GM23338 (cell line): ENCODE results near the gene SCCPDH. TPM values are rescaled to one million over a fixed set of nuclear protein-coding genes. Genes with fewer than 3 reads are reported as not detected.

Experiments used
- ATAC-seq: fragments of 200-7000 bp; cut with Tn5 transposase; 3 replicates; pipeline ENCODE4 v1.9.1; 2020
- DNase-seq: peaks from one replicate; pipeline ENCODE4 v3.0.0-alpha.2; 2015; ENCODE audit warnings: low spot score
- H2AFZ ChIP-seq: fragments of 200-600 bp; sonication (generic); 2 replicates; pipeline ENCODE4 v1.8.0; 2016; ENCODE audit warnings: antibody characterized with exemption, mild to moderate bottlenecking, moderate library complexity
- H3F3A ChIP-seq: fragments of 200-600 bp; sonication (generic); replicated peaks from 2 replicates; pipeline ENCODE4 v1.8.0; 2017; ENCODE audit warnings: antibody characterized with exemption, mixed run types, low read depth
- H3K27ac ChIP-seq: fragments of 200-600 bp; sonication (generic); 2 replicates; pipeline ENCODE4 v1.6.1; 2016; ENCODE audit warnings: low read depth
- H3K27me3 ChIP-seq: fragments of 200-600 bp; sonication (generic); 2 replicates; pipeline ENCODE4 v1.8.0; 2016; ENCODE audit warnings: mild to moderate bottlenecking, mixed run types, moderate library complexity; ENCODE audit not compliant: insufficient read depth
- H3K36me3 ChIP-seq: fragments of 200-600 bp; sonication (generic); 2 replicates; pipeline ENCODE4 v1.8.0; 2016; ENCODE audit warnings: mild to moderate bottlenecking; ENCODE audit not compliant: insufficient read depth
- H3K4me1 ChIP-seq: fragments of 200-600 bp; sonication (generic); 2 replicates; pipeline ENCODE4 v1.8.0; 2016; ENCODE audit warnings: mild to moderate bottlenecking, moderate library complexity; ENCODE audit not compliant: insufficient read depth
- H3K4me2 ChIP-seq: fragments of 200-600 bp; sonication (generic); 2 replicates; pipeline ENCODE4 v1.7.1; 2017; ENCODE audit warnings: mixed run types
- H3K4me3 ChIP-seq: fragments of 200-600 bp; sonication (generic); 2 replicates; pipeline ENCODE4 v1.6.1; 2016; ENCODE audit warnings: mixed run types
- H3K79me2 ChIP-seq: fragments of 200-600 bp; sonication (generic); replicated peaks from 2 replicates; pipeline ENCODE4 v1.8.0; 2017; ENCODE audit warnings: mild to moderate bottlenecking; ENCODE audit not compliant: insufficient read depth
- H3K9me2 ChIP-seq: fragments of 200-600 bp; sonication (generic); 2 replicates; pipeline ENCODE4 v1.8.0; 2017; ENCODE audit not compliant: insufficient read depth
- H4K20me1 ChIP-seq: fragments of 200-600 bp; sonication (generic); replicated peaks from 2 replicates; pipeline ENCODE4 v1.8.0; 2017; ENCODE audit warnings: mild to moderate bottlenecking; ENCODE audit not compliant: insufficient read depth
- H3K27ac Mint-ChIP-seq: 2 replicates; pipeline ENCODE4 v1.8.0; 2020; ENCODE audit warnings: inconsistent platforms, mild to moderate bottlenecking, moderate library complexity, mixed read lengths
- H3K27me3 Mint-ChIP-seq: 3 replicates; pipeline ENCODE4 v1.8.0; 2022; ENCODE audit warnings: low read depth, mild to moderate bottlenecking, moderate library complexity, mixed read lengths, inconsistent platforms; ENCODE audit not compliant: insufficient read depth, poor library complexity
- H3K36me3 Mint-ChIP-seq: 3 replicates; pipeline ENCODE4 v1.8.0; 2021; ENCODE audit warnings: low read depth, mild to moderate bottlenecking, inconsistent platforms, moderate library complexity, mixed read lengths
- H3K4me1 Mint-ChIP-seq: 3 replicates; pipeline ENCODE4 v1.8.0; 2020; ENCODE audit warnings: mild to moderate bottlenecking, inconsistent platforms, mixed read lengths
- H3K4me3 Mint-ChIP-seq: 3 replicates; pipeline ENCODE4 v1.8.0; 2021; ENCODE audit warnings: moderate library complexity, mild to moderate bottlenecking, inconsistent platforms, mixed read lengths
- H3K9me3 Mint-ChIP-seq: 3 replicates; pipeline ENCODE4 v1.8.0; 2020; ENCODE audit warnings: moderate library complexity, mild to moderate bottlenecking, inconsistent platforms, mixed read lengths
- CREB1 ChIP-seq: fragments of 250-450 bp; sonication (Bioruptor Pico); IDR thresholded peaks from 2 replicates; pipeline ENCODE4 v1.5.0; 2020; ENCODE audit warnings: low read depth, mild to moderate bottlenecking, moderate library complexity
- EZH2 ChIP-seq: fragments of 200-600 bp; sonication (generic); IDR thresholded peaks from one replicate; pipeline ENCODE4 v1.8.0; 2017; ENCODE audit warnings: antibody characterized with exemption, mild to moderate bottlenecking, low read depth; ENCODE audit not compliant: unreplicated experiment
- EZH2phosphoT487 ChIP-seq: fragments of 200-600 bp; sonication (generic); IDR thresholded peaks from one replicate; pipeline ENCODE4 v1.8.1; 2018; ENCODE audit warnings: antibody characterized with exemption; ENCODE audit not compliant: unreplicated experiment
- JUNB ChIP-seq: IDR thresholded peaks from one replicate; pipeline ENCODE4 v1.6.1; 2016; ENCODE audit warnings: antibody characterized with exemption; ENCODE audit not compliant: unreplicated experiment
- NANOG ChIP-seq: IDR thresholded peaks from 2 replicates; pipeline ENCODE4 v1.6.1; 2016; ENCODE audit warnings: antibody characterized with exemption, borderline replicate concordance
- POLR2AphosphoS5 ChIP-seq: IDR thresholded peaks from 2 replicates; pipeline ENCODE4 v1.6.1; 2016; ENCODE audit warnings: antibody characterized with exemption, low read depth
- STAT1 ChIP-seq: IDR thresholded peaks from one replicate; pipeline ENCODE4 v1.6.1; 2016; ENCODE audit warnings: antibody characterized with exemption; ENCODE audit not compliant: unreplicated experiment
- ZNF114 ChIP-seq: fragments of 250-450 bp; sonication (Bioruptor Pico); IDR thresholded peaks from 2 replicates; pipeline ENCODE4 v1.5.0; 2020; ENCODE audit warnings: mild to moderate bottlenecking, moderate library complexity
- ZNF331 ChIP-seq: fragments of 250-450 bp; sonication (Bioruptor Pico); IDR thresholded peaks from 2 replicates; pipeline ENCODE4 v1.5.0; 2020; ENCODE audit warnings: low read depth, mild to moderate bottlenecking, moderate library complexity
- polyA plus RNA-seq: library from polyadenylated mRNA; unstranded; fragments of >200 nt; fragmentation: Nextera tagmentation; extraction: Ambion mirVana; gene quantifications from 2 replicates; pipeline ENCODE4 v1.2.1, GENCODE V29; 2016
- total RNA-seq: library from RNA; depleted of rRNA; stranded (reverse); fragments of >200 nt; shearing (Covaris generic); gene quantifications from 2 replicates; pipeline ENCODE4 v1.2.3, GENCODE V29; 2014
- TF ChIP-seq, protein P1 (sequence below): IDR thresholded peaks from one replicate; pipeline ENCODE4 v1.6.1; 2018; ENCODE audit warnings: antibody characterized with exemption; ENCODE audit not compliant: unreplicated experiment
- TF ChIP-seq, protein P2 (sequence below): IDR thresholded peaks from 2 replicates; pipeline ENCODE4 v1.6.1; 2016; ENCODE audit warnings: antibody characterized with exemption
- TF ChIP-seq, protein P3 (sequence below): fragments of 250-450 bp; sonication (Bioruptor Pico); IDR thresholded peaks from 2 replicates; pipeline ENCODE4 v1.5.0; 2020; ENCODE audit warnings: mild to moderate bottlenecking, moderate library complexity
- TF ChIP-seq, protein P4 (sequence below), 2 experiments: fragments of 200-600 bp in 1 of 2; sonication (generic) in 1 of 2; conservative IDR thresholded peaks; 2 replicates each; pipeline versions ENCODE4 v1.5.1 to v1.6.1; 2016 to 2017; ENCODE audit warnings: antibody characterized with exemption in 2 of 2, low read depth in 2 of 2, mild to moderate bottlenecking in 2 of 2, moderate library complexity in 1 of 2

SCCPDH gene
- total and polyA plus RNA-seq, 2 experiments from 2014 or later = 14.4 to 18.8 TPM

DNA sequence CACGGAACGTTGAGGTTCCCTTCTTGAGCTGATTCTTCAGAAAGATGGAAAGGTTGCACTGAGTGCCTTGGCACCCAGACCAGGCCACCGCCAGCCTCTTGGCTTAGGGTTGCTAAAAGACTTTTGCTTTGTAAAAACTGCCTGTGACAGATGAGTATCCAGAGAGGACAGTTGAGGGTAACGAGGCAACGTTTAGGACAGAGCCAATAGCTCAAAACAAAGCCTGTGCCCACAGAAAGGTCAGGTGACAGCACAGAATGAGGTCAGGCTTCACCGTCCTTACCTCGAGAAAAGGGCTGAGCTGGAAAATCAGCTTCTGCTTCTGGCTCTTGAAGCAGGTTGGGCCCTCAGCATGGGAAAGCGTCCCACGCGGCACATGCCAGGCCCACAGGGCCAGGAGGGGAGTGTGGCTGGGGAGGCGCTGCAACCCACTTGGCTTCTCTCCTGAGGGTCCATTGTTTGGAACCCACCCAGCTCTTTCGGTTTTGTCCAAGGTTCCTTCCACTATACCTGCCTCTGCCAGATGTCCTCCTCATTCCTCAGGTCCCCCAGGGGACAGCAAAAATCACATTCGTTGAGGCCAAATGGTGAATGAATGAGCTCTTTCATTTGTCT lies 55.5 kb downstream of the SCCPDH start:
- Mint-ChIP-seq H3K9me3 (peaks cover 1% of the 10 kb centered on the region; the same call in 2 of the 3 replicates), H3K27me3 (peaks cover under 1% of the 10 kb centered on the region), H3K27ac (no peak overlapping the region), H3K36me3 (peaks cover 8% of the 10 kb centered on the region; the same call in 2 of the 3 replicates), H3K4me3 (no peak overlapping the region), H3K4me1 (peaks cover 5% of the 10 kb centered on the region; the same call in 2 of the 3 replicates)
- Histone ChIP-seq H3K4me3 (no peak overlapping the region), H3K9me2 (no peaks in the 10 kb centered on the region), H3K79me2 (no peaks in the 10 kb centered on the region), H3K27ac (no peak overlapping the region), H3K4me1 (no peaks in the 10 kb centered on the region), H3F3A (no peaks in the 10 kb centered on the region), H2AFZ (no peak overlapping the region), H3K27me3 (no peaks in the 10 kb centered on the region), H3K36me3 (no peaks in the 10 kb centered on the region), H3K4me2 (no peak overlapping the region), H4K20me1 (no peaks in the 10 kb centered on the region)
- ATAC-seq (no peak), DNase-seq (no peak)
- TF ChIP-seq ZNF331 (CRISPR knock-in tag) (no peak), EZH2 (no peak), STAT1 (no peak), CREB1 (CRISPR knock-in tag) (no peak), NANOG (no peak), JUNB (no peak), ZNF114 (CRISPR knock-in tag) (no peak), EZH2phosphoT487 (no peak), POLR2AphosphoS5 (no peak)
- TF ChIP-seq, protein P1, sequence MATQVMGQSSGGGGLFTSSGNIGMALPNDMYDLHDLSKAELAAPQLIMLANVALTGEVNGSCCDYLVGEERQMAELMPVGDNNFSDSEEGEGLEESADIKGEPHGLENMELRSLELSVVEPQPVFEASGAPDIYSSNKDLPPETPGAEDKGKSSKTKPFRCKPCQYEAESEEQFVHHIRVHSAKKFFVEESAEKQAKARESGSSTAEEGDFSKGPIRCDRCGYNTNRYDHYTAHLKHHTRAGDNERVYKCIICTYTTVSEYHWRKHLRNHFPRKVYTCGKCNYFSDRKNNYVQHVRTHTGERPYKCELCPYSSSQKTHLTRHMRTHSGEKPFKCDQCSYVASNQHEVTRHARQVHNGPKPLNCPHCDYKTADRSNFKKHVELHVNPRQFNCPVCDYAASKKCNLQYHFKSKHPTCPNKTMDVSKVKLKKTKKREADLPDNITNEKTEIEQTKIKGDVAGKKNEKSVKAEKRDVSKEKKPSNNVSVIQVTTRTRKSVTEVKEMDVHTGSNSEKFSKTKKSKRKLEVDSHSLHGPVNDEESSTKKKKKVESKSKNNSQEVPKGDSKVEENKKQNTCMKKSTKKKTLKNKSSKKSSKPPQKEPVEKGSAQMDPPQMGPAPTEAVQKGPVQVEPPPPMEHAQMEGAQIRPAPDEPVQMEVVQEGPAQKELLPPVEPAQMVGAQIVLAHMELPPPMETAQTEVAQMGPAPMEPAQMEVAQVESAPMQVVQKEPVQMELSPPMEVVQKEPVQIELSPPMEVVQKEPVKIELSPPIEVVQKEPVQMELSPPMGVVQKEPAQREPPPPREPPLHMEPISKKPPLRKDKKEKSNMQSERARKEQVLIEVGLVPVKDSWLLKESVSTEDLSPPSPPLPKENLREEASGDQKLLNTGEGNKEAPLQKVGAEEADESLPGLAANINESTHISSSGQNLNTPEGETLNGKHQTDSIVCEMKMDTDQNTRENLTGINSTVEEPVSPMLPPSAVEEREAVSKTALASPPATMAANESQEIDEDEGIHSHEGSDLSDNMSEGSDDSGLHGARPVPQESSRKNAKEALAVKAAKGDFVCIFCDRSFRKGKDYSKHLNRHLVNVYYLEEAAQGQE = no peak
- TF ChIP-seq, protein P2, sequence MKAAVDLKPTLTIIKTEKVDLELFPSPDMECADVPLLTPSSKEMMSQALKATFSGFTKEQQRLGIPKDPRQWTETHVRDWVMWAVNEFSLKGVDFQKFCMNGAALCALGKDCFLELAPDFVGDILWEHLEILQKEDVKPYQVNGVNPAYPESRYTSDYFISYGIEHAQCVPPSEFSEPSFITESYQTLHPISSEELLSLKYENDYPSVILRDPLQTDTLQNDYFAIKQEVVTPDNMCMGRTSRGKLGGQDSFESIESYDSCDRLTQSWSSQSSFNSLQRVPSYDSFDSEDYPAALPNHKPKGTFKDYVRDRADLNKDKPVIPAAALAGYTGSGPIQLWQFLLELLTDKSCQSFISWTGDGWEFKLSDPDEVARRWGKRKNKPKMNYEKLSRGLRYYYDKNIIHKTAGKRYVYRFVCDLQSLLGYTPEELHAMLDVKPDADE = no peak
- TF ChIP-seq, protein P3, sequence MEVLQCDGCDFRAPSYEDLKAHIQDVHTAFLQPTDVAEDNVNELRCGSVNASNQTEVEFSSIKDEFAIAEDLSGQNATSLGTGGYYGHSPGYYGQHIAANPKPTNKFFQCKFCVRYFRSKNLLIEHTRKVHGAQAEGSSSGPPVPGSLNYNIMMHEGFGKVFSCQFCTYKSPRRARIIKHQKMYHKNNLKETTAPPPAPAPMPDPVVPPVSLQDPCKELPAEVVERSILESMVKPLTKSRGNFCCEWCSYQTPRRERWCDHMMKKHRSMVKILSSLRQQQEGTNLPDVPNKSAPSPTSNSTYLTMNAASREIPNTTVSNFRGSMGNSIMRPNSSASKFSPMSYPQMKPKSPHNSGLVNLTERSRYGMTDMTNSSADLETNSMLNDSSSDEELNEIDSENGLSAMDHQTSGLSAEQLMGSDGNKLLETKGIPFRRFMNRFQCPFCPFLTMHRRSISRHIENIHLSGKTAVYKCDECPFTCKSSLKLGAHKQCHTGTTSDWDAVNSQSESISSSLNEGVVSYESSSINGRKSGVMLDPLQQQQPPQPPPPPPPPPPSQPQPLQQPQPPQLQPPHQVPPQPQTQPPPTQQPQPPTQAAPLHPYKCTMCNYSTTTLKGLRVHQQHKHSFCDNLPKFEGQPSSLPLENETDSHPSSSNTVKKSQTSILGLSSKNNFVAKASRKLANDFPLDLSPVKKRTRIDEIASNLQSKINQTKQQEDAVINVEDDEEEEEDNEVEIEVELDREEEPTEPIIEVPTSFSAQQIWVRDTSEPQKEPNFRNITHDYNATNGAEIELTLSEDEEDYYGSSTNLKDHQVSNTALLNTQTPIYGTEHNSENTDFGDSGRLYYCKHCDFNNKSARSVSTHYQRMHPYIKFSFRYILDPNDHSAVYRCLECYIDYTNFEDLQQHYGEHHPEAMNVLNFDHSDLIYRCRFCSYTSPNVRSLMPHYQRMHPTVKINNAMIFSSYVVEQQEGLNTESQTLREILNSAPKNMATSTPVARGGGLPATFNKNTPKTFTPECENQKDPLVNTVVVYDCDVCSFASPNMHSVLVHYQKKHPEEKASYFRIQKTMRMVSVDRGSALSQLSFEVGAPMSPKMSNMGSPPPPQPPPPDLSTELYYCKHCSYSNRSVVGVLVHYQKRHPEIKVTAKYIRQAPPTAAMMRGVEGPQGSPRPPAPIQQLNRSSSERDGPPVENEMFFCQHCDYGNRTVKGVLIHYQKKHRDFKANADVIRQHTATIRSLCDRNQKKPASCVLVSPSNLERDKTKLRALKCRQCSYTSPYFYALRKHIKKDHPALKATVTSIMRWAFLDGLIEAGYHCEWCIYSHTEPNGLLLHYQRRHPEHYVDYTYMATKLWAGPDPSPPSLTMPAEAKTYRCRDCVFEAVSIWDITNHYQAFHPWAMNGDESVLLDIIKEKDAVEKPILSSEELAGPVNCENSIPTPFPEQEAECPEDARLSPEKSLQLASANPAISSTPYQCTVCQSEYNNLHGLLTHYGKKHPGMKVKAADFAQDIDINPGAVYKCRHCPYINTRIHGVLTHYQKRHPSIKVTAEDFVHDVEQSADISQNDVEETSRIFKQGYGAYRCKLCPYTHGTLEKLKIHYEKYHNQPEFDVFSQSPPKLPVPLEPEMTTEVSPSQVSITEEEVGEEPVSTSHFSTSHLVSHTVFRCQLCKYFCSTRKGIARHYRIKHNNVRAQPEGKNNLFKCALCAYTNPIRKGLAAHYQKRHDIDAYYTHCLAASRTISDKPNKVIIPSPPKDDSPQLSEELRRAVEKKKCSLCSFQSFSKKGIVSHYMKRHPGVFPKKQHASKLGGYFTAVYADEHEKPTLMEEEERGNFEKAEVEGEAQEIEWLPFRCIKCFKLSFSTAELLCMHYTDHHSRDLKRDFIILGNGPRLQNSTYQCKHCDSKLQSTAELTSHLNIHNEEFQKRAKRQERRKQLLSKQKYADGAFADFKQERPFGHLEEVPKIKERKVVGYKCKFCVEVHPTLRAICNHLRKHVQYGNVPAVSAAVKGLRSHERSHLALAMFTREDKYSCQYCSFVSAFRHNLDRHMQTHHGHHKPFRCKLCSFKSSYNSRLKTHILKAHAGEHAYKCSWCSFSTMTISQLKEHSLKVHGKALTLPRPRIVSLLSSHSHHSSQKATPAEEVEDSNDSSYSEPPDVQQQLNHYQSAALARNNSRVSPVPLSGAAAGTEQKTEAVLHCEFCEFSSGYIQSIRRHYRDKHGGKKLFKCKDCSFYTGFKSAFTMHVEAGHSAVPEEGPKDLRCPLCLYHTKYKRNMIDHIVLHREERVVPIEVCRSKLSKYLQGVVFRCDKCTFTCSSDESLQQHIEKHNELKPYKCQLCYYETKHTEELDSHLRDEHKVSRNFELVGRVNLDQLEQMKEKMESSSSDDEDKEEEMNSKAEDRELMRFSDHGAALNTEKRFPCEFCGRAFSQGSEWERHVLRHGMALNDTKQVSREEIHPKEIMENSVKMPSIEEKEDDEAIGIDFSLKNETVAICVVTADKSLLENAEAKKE = no peak
- TF ChIP-seq, protein P4, sequence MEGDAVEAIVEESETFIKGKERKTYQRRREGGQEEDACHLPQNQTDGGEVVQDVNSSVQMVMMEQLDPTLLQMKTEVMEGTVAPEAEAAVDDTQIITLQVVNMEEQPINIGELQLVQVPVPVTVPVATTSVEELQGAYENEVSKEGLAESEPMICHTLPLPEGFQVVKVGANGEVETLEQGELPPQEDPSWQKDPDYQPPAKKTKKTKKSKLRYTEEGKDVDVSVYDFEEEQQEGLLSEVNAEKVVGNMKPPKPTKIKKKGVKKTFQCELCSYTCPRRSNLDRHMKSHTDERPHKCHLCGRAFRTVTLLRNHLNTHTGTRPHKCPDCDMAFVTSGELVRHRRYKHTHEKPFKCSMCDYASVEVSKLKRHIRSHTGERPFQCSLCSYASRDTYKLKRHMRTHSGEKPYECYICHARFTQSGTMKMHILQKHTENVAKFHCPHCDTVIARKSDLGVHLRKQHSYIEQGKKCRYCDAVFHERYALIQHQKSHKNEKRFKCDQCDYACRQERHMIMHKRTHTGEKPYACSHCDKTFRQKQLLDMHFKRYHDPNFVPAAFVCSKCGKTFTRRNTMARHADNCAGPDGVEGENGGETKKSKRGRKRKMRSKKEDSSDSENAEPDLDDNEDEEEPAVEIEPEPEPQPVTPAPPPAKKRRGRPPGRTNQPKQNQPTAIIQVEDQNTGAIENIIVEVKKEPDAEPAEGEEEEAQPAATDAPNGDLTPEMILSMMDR (conservative IDR thresholded peaks at IDR 0.05; ENCODE audit: low read depth in 2 of 2) = no peak
